ENCODE measurements around the gene CDK18.

Gene CDK18

GRCh38 chr1:205571747-205572146, 67.3 kb downstream of the CDK18 start:
- TF ChIP-seq FOXP2 (optimal IDR thresholded peaks at IDR 0.05; ENCODE audit: borderline replicate concordance, extremely low read depth, extremely low read length, insufficient read depth): no peak
- TF ChIP-seq TAF1 (IDR thresholded peaks at IDR 0.05; ENCODE audit: borderline replicate concordance, insufficient read depth, low read length): no peak
- TF ChIP-seq REST (IDR thresholded peaks at IDR 0.05; ENCODE audit: insufficient read depth in 1 of 2, low read depth in 2 of 2, low read length in 2 of 2): no peak
- TF ChIP-seq POLR2AphosphoS5 (IDR thresholded peaks at IDR 0.05; ENCODE audit: low read depth, low read length): no peak

GRCh38 chr1:205572421-205572820, 68.0 kb downstream of the CDK18 start:
- TF ChIP-seq REST (IDR thresholded peaks at IDR 0.05; ENCODE audit: insufficient read depth in 1 of 2, low read depth in 2 of 2, low read length in 2 of 2) (no peak), FOXP2 (optimal IDR thresholded peaks at IDR 0.05; ENCODE audit: borderline replicate concordance, extremely low read depth, extremely low read length, insufficient read depth) (no peak), SIN3A (IDR thresholded peaks at IDR 0.05; ENCODE audit: borderline replicate concordance, insufficient read depth, low read length) (no peak), TAF1 (IDR thresholded peaks at IDR 0.05; ENCODE audit: borderline replicate concordance, insufficient read depth, low read length) (no peak), POLR2AphosphoS5 (IDR thresholded peaks at IDR 0.05; ENCODE audit: low read depth, low read length) (no peak)

- TF ChIP-seq TAF1 (IDR thresholded peaks at IDR 0.05; ENCODE audit: borderline replicate concordance, insufficient read depth, low read length): no peak
- TF ChIP-seq SIN3A (IDR thresholded peaks at IDR 0.05; ENCODE audit: borderline replicate concordance, insufficient read depth, low read length): no peak
- TF ChIP-seq POLR2AphosphoS5 (IDR thresholded peaks at IDR 0.05; ENCODE audit: low read depth, low read length): no peak
- no peak for TF ChIP-seq FOXP2 (optimal IDR thresholded peaks at IDR 0.05; ENCODE audit: borderline replicate concordance, extremely low read depth, extremely low read length, insufficient read depth)
- TF ChIP-seq REST (IDR thresholded peaks at IDR 0.05; ENCODE audit: insufficient read depth in 1 of 2, low read depth in 2 of 2, low read length in 2 of 2): no peak
These were observed 70.9 kb downstream of the CDK18 start for GRCh38 chr1:205575294-205575885.

- TF ChIP-seq FOXP2 (optimal IDR thresholded peaks at IDR 0.05; ENCODE audit: borderline replicate concordance, extremely low read depth, extremely low read length, insufficient read depth) (no peak), SIN3A (IDR thresholded peaks at IDR 0.05; ENCODE audit: borderline replicate concordance, insufficient read depth, low read length) (no peak), POLR2AphosphoS5 (IDR thresholded peaks at IDR 0.05; ENCODE audit: low read depth, low read length) (no peak), REST (IDR thresholded peaks at IDR 0.05; ENCODE audit: insufficient read depth in 1 of 2, low read depth in 2 of 2, low read length in 2 of 2) (no peak), TAF1 (IDR thresholded peaks at IDR 0.05; ENCODE audit: borderline replicate concordance, insufficient read depth, low read length) (no peak)
These were observed 71.5 kb downstream of the CDK18 start for GRCh38 chr1:205576011-205576410.

All from PFSK-1 (cell line).